CD4-positive, alpha-beta T cell treated with Interleukin-6 at 100 ng/mL for 8 hours (primary cell): ENCODE results near the gene SPDEF.
A peak's percentile ranks its signal among the peaks of the same experiment; 100 is the strongest.

Source experiments
- DNase-seq: peaks from one replicate; pipeline ENCODE4 v3.0.0-alpha.2; 2020; ENCODE audit warnings: mixed read lengths, low spot score

SPDEF gene

DNA sequence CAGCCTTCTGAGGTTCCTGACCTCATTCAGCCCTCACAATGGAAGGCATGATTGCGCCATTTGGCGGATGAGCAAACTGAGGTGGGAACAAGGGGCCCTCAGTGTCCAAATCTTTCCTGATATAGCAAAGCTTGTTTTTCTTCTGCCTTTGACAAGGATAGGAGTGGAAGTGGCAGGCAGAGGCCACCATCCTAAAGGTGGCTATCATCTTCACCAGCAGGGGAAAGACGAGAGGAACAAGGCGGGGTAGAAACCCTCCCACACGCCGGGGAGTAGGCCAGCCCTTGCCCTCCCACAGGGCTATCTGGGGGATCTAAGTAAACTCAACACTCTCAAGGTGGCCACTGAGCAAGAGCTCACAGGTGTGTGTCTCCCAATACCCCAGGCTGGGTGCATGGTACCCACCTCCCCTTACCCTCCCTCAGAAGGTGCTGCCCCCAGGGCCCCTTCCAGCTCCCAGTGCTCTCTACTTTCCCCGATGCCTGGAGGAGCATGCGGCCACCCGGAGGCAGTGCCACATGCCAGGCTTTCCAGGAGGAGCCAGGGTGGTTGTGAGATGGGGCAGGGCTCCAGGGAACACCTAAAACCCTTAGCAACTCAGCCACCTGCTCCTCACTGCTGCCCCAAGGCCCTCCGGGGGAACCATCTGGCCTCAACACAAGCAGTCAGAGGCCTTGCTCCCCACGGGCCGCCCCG is 11.2 kb downstream of the SPDEF start:
- no peak for DNase-seq

DNA sequence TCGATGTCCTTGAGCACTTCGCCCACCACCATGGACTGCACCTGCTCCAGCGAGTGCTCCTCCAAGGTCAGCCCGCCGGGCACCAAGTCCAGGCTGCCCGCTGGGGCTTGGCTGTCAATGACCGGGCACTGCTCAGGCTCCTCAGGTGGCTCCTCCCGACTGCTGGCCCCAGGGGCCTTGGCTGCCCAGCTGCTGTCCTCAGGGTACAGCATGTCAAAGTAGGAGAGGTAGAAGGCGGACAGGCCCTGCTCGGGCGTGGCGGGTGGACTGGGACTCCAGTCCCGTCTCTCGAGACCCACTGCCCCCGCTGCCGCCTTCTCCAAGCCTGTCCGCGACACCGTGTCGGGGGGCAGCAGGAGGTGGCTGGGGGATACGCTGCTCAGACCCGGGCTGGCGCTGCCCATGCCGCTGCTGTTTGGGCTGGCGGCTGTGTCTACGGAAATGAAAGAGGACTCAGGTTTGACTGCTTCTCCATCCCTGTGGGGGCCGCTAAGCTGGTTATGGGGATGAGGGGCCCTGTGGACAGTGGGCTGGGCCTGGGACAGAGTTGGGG is 12.0 kb downstream of the SPDEF start:
- DNase-seq, result no peak

DNA sequence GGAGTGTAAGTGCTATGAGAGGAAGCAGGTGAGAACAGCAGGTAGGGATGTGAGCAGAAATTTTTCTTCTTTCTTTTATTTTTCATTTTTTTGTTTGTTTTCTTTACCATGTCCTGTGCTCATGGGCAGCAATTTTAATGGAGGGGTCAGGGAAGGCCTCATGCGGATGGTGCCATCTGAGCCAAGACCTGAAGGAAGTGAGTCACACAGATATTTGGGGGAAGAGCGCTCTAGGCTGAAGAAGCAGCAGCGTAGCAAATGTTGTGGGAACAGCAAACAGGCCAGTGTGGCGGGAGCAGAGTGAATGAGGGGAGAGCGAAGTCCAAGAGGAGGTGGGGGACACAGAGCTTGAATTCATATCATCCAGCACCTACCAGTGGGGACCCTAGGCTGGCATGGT is 12.7 kb downstream of the SPDEF start:
- DNase-seq, result no peak

DNA sequence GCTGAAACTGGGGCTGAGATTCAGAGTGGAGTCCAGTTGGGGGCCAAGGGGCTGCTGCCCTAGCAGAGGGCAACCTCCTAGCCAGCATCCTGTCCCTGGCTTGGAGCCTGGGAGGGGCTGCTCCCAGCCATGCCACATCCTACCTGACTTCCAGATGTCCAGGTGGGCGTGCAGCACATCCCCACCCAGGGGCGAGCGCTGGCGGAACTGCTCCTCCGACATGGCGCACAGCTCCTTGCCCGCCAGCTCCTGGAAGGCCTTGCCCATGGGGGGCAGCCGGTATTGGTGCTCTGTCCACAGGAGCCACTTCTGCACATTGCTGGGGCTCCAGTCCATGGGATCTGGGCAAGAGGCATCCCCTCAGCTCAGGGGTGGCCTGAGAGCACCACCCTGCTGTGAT is 15.3 kb downstream of the SPDEF start:
- DNase-seq, result no peak

DNA sequence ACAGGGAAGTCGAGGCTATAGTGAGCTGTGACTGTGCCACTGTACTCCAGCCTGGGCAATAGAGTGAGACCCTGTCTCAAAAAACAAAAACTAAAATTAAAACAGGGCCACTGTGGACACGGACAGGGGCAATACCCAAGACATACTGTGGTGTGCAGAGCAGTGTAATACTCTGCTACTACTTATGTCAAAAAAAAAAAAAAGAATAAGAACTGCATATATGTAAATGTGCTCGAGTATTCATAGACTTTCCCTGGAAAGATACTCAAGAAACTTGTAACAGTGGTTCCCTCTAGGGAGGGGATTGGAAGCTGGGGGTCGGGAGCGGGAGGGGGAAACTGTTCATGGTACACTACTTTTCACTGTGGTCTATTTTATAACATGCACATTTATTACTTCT is 15.9 kb downstream of the SPDEF start:
- DNase-seq, result no peak

DNA sequence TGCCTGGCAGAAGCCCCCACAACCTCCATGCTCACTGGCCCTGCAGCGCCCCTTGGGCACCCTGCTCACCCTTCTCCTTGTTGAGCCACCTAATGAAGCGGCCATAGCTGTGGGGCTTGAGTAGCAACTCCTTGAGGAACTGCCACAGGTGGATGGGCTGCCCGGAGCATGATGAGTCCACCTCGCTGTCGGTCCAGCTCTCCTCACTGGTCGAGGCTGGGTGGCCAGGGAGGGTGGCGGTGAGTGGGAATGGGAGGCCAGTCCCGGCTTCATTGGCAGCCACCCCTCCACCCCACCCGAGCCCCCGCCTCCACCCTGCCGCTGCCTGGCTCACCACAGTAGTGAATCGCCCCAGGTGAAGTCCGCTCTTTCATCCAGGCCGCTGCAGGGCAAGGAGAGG is 16.9 kb downstream of the SPDEF start:
- no peak for DNase-seq

DNA sequence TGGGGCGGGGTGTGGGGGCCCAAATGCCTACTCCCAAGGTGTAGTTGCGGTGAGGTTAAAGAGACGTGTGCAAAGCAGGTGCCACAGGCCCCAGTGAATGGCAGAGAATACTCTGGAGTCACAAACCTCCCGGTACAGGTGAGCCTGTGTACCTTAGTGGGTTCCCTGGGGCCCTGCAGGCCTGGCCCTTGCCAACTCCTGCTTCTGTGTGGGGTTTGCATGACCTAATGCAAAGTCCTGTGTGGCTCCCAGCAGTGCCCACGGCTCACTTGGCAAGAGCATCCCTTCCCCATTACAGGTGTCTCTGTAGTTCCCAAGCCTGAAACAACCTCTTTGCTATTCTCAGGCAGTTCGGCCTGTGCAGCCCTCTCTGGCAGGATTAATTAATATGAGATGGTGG is 17.5 kb downstream of the SPDEF start:
- no peak for DNase-seq

DNA sequence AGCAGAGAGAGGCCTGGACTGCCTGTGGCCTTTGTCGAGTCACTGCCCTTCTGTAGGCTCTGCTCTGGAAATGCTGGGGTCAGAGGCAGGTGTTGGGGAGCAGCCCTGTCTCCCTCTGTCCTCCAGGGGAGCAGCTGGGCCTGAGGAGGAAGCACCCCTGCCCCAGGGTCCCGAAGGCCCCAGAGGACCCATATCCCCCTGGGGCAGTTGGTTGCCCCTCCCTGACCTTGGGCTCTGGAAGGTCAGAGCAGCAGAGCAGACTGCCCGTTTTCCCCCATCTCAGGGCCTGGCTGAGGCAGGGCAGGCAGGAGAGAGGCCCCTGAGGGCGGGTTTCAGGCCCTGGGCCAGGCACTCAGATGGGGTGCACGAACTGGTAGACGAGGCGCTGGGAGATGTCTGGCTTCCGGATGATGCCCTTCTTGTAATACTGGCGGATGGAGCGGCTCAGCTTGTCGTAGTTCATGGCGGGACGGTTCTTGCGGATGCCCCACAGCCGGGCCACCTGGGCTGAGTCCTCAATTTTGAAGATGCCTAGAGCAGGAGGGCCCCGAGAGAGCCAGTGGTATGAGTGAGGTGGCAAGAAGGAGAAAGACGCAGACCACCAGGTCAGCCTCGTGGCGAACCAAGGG is 18.1 kb downstream of the SPDEF start:
- DNase-seq, result no peak

DNA sequence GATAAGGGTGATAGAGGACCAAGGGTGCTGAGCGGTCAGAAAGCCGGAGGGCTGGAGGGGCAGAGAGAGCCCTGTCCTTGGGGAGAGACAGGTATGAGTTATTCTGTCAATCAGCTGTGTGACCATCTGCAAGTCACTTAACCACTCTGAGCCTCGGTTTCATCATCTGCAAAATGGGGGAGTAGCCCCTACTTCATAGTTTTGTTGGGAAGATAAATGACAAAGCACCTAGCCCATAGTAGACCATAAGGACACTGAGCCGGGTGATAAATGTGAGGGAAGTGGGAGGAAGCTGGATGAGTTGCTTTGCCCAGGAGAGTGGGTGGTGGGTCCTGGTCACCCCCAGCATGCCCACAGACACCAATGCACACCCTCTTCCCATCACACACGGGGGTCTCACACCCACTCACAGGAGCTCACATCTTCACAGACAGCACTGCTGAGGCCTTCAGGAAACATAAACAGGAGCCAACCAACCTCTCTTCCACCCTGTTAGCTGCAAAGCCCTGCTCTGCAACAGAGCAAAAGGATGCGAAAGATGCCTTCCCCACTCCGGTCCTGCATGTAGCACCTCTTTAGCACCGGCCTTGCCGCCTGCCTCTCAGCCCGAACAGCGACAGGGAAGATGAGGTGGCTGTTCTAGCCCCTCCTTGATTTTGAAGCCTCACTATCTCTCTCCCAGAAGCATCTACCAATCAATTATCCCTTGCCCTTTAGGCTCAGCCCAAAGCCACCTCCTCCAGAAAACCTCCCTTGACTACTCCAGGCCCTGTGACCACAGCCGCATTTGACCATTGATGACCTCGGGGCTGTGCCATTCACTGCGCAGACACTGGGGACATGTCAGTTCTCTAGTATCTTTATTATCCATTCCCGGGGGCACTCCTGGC is 18.9 kb downstream of the SPDEF start:
- no peak for DNase-seq

DNA sequence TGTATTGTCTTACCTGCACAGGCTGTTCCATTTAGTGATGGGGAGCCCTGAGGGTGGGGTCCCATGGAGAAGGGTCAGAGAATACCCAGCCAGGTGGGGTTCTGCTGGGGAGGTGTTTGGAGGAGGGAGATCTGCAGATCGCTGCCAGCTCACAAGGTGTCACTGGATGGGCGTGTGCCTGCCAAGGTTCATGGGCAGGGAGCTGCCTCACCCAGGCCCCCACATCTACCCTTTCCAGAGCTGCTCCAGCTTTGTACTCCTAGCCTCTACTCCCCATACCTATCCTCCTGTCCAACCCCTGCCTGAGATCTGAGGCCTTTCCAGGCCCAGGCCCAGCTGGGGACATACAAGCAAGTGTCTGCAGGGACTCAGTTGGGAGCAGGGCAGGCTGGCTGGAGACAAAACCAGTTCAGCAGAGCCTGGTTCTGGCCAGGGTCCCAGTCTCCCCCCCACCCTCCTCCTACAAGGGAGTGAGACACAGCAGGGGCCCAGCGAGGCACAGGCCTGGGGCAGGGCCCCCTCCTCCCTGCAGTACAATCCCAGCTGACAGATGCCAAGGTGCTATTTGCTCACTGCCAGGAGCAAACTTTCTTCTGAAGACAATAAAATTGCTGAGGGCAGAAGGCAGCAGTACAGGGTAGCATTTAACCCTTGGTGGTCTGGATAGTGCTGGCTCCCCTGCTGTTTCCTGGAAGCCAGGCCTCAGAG is 19.7 kb downstream of the SPDEF start:
- no peak for DNase-seq

DNA sequence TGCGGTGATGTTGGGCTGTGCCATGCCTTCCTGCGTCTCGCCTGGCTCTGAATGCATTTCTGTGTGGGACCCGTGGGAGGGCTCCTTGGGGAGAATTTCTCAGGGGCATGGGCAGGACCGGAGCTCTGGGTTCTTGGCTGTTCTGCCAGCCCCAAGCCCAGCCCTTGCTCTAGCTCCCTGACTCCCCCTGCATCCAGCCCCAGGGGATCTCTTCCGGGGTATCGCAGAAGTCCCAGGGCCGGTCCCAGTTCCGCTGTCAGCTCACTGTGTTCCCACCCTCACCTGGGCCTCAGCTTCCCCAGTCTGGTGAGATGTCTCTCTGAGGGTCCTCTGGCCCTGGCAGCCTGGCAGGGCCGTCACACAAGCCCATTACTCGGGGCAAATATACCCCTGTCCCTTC is 20.5 kb downstream of the SPDEF start:
- DNase-seq, result no peak

DNA sequence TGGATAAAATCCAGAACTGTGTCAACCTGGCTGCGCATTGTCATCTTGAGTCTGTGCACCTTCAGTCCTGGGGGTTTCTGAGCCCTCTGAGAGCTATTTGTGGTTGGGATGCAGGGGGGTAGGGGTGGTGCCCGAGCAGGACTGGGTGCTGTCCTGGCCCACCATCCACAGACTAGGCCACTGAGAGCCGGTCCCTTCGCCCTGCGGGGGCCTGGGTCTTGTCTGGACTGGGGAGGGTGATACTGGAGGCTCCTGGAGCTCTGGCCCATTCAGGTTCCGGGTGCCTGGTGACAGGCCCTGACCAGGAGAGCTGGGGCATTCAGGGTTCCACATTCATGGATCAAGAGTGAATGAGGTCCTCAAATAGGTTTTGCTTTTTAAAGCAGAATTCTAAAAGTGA is 20.9 kb downstream of the SPDEF start:
- no peak for DNase-seq

DNA sequence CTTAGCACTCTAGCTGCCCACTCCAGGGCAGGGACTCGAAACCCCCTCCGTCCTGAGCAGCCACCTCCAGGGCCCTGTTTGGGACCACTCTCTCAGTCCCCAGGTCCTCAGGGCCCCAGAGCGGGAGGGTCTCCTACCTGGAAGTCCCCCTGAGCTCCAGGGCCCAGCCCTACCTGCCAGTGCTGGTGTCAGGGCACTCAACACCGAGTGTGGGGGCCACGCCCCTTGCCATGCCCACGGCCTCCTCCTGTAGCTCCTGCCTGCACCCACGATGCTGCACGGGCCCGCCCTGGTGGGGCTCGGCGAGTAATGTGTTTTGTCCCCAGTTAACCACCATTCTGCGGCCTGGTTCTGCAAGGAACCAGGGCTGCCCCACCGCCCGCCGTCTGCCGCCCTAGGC is 21.5 kb downstream of the SPDEF start:
- DNase-seq, result no peak

DNA sequence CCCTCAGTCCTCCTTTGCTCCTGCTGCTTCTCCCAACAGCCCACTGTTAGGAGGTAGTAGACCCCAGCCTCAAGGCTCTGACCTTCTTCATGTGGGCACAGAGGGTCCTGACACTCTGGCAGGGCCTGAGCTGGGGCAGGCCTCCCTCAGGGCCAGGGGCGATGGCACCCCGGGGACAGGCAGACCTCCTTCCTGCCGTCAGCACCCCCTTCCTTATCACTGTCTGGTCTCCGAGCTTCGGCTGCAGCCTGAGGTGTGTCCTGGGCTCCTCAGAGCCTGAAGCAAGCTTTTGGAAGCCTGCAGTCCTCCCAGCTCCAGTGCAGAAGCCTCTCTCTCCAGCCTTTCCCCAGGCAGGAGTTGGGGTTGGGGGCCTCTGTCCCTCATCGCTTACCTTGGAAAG is 22.0 kb downstream of the SPDEF start:
- DNase-seq, result no peak

DNA sequence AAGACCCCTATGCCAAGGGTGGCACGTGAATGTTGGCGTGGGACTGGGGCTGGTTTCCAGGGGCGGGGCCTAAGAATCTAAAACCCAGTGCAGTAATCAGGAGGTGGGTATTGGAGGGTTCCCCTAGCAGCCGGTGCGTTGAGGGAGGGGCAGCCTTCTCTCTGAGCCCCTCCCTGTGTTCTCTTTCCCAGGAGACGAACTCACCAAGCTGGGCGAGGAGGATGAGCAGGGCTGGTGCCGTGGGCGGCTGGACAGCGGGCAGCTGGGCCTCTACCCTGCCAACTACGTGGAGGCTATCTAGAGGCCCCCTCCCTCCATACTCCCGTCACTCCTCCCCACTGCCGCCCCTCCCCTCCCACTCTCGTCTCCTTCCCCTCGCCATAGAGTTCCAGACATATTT is 23.9 kb downstream of the SPDEF start:
- DNase-seq, result no peak

DNA sequence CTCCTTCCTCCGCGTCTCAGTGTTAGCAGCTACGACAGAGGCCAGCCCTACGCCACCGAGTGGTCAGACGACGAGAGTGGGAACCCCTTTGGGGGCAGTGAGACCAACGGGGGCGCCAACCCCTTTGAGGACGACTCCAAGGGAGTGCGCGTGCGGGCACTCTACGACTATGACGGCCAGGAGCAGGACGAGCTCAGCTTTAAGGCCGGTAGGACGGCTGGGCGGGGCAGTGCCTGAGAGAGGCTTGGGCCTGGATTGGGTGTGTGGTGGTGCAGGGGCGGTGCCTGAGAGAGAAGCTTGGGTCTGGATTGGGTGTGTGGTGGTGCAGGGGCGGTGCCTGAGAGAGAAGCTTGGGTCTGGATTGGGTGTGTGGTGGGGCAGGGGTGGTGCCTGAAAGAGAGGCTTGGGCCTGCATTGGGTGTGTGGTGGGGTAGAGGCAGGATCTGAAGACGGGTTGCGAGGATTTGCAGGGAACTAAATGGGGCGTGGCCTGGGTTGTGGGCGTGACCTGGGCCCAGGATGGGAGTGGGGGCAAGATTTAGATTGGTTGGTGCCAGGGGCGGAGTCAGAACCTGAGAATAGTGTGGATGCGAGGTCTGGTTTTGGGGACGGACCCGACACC is 24.4 kb downstream of the SPDEF start:
- DNase-seq, result peak; percentile 34

DNA sequence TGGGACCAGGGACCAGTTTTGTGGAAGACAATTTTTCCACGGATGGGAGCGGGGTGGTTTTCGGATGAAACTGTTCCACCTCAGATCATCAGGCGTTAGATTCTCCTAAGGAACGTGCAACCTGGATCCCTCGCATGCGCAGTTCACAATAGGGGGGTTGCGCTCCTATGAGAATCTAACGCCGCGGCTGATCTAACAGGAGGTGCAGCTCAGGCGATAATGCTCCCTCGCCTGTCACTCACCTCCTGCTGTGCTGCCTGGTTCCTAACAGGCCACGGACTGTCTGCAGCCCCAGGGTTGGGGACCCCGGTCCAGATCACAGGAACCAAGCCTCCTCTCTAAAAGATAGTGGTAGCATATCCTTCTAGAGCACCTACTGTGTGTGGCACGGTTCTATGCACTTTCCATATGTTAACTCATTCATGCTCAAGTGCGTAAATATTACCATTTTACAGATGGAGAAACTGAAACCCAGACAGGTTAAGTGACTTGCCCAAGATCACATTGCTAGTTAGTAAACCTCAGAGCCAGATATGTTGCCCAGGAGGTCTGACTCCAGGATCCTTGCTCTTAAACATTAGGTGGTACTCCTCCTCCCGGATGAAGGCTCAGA is 25.3 kb downstream of the SPDEF start:
- no peak for DNase-seq

DNA sequence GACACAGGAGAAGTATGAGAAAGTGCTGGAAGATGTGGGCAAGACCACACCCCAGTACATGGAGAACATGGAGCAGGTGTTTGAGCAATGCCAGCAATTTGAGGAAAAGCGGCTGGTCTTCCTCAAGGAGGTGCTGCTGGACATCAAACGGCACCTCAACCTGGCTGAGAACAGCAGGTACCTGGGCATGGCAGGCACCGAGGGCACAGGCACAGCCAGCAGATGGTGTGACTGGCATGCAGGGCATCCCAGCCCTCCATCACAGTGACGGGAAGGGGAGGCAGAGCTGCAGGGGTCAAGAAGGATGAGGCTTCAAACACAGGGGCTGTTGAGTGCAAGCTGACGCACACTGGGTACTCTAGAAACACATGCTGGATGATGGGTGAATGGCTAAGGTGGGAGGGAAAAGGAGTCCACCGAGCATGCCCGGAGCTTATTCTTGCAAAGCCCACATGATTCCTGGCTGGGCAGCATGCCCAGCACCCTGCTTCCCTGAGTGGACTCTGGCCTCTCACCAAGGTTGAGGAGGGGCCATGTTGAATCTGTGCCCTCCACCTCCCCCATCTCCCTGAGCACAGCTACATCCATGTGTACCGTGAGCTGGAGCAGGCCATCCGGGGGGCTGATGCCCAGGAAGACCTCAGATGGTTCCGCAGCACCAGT is 26.3 kb downstream of the SPDEF start:
- DNase-seq, result no peak

DNA sequence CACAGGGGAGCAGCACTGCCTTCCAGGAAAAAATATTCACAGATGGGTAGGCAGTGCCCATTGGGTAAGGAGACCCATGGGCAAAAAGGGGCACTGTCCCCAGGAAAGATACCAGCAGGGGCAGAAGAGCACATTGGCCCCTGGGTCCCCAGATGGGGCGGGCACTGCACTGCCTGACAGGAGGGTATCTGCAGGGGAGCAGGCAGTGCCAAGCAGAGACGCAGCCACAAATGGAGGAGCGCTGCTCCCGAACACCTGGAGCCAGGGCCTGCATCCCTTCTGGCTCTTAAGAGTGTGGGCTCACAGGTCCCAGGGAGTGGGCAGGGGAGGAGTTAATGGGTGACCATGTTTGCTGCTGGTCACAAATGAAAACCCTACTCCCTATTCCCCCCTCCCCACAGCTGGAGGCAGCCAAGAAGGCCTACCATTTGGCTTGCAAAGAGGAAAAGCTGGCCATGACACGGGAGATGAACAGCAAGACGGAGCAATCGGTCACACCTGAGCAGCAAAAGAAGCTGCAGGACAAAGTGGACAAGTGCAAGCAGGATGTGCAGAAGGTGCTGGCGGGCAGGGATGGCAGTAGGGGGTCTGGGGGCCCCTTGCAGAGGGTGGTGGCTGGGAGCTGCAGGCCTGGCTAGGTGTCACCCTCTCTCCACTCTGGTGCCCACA is 27.0 kb downstream of the SPDEF start:
- no peak for DNase-seq
